Measurements from ENCODE around the gene PPP3CA. TPM values are rescaled to one million over a fixed set of nuclear protein-coding genes. Genes with fewer than 3 reads are reported as not detected.

PPP3CA gene
- total RNA-seq, 1 experiment from 2014 or later = 15.5 TPM

GRCh38 chr4:101141230-101141629 is 206.1 kb downstream of the PPP3CA start:
- Histone ChIP-seq H2AFZ (ENCODE audit: low read length) (no peak overlapping the region), H3K27ac (ENCODE audit: low read length) (no peak overlapping the region), H3K4me1 (ENCODE audit: insufficient read depth, low read length) (peaks cover 12% of the 10 kb centered on the region), H3K4me2 (ENCODE audit: low read length) (no peak overlapping the region), H3K9me2 (replicated peaks; ENCODE audit: low read length) (no peaks in the 10 kb centered on the region), H3K9ac (ENCODE audit: low read length) (no peak overlapping the region), H3K9me3 (ENCODE audit: low read length) (no peaks in the 10 kb centered on the region), H3K36me3 (ENCODE audit: low read depth, low read length) (no peaks in the 10 kb centered on the region), H3F3A (ENCODE audit: low read length, unreplicated experiment) (no peaks in the 10 kb centered on the region), H4K20me1 (ENCODE audit: low read length) (no peaks in the 10 kb centered on the region), H3K4me3 (ENCODE audit: low read length) (no peak overlapping the region), H3K79me2 (ENCODE audit: low read length) (no peaks in the 10 kb centered on the region), H3K27me3 (ENCODE audit: low read length) (no peaks in the 10 kb centered on the region)
- ATAC-seq (no peak), DNase-seq (no peak)
- CTCF ChIA-PET = no interaction called here
- no TSS peak for BruUV-seq (replicated peaks)
- intact Hi-C loops (cut with micrococcal nuclease) = no loop called here
- POLR2A ChIA-PET (ENCODE audit: unreplicated experiment) = no interaction called here
- TF ChIP-seq CTCF (conservative IDR thresholded peaks at IDR 0.05; ENCODE audit: low read depth, low read length) (no peak), EZH2 (IDR thresholded peaks at IDR 0.05; ENCODE audit: low read length, unreplicated experiment) (no peak), EZH2phosphoT487 (IDR thresholded peaks at IDR 0.05; ENCODE audit: borderline replicate concordance, low read length) (no peak)

- intact Hi-C loops (cut with micrococcal nuclease) = no loop called here
- Histone ChIP-seq H3K27me3 (ENCODE audit: low read length) (no peaks in the 10 kb centered on the region), H3K9me3 (ENCODE audit: low read length) (no peaks in the 10 kb centered on the region), H3K79me2 (ENCODE audit: low read length) (no peaks in the 10 kb centered on the region), H3K9me2 (replicated peaks; ENCODE audit: low read length) (no peaks in the 10 kb centered on the region), H3K36me3 (ENCODE audit: low read depth, low read length) (no peaks in the 10 kb centered on the region), H3K27ac (ENCODE audit: low read length) (no peak overlapping the region), H3K4me2 (ENCODE audit: low read length) (no peak overlapping the region), H3K4me3 (ENCODE audit: low read length) (no peak overlapping the region), H3F3A (ENCODE audit: low read length, unreplicated experiment) (no peaks in the 10 kb centered on the region), H3K4me1 (ENCODE audit: insufficient read depth, low read length) (peaks cover 12% of the 10 kb centered on the region), H3K9ac (ENCODE audit: low read length) (no peak overlapping the region), H2AFZ (ENCODE audit: low read length) (no peak overlapping the region), H4K20me1 (ENCODE audit: low read length) (no peaks in the 10 kb centered on the region)
- POLR2A ChIA-PET (ENCODE audit: unreplicated experiment) = no interaction called here
- no peak for DNase-seq
- BruUV-seq (replicated peaks) = no TSS peak
- ATAC-seq = peak; percentile 57; the same call in 1 of the 2 replicates
- CTCF ChIA-PET = no interaction called here
- TF ChIP-seq CTCF (conservative IDR thresholded peaks at IDR 0.05; ENCODE audit: low read depth, low read length) = no peak
- TF ChIP-seq EZH2phosphoT487 (IDR thresholded peaks at IDR 0.05; ENCODE audit: borderline replicate concordance, low read length) = no peak
- TF ChIP-seq EZH2 (IDR thresholded peaks at IDR 0.05; ENCODE audit: low read length, unreplicated experiment) = no peak
Observed at GRCh38 chr4:101140228-101140627, 207.1 kb downstream of the PPP3CA start.

- H3K9ac ChIP-seq (ENCODE audit: low read length) = peak overlapping the region; percentile 31; the same call in 1 of the 2 replicates
- intact Hi-C loops (cut with micrococcal nuclease) = no loop called here
- ChIA-PET CTCF (no interaction called here), POLR2A (ENCODE audit: unreplicated experiment) (no interaction called here)
- TF ChIP-seq EZH2 (IDR thresholded peaks at IDR 0.05; ENCODE audit: low read length, unreplicated experiment) (no peak), EZH2phosphoT487 (IDR thresholded peaks at IDR 0.05; ENCODE audit: borderline replicate concordance, low read length) (no peak), CTCF (conservative IDR thresholded peaks at IDR 0.05; ENCODE audit: low read depth, low read length) (no peak)
- no peaks in the 10 kb centered on the region for H3F3A ChIP-seq (ENCODE audit: low read length, unreplicated experiment)
- H3K79me2 ChIP-seq (ENCODE audit: low read length) = no peaks in the 10 kb centered on the region
- ATAC-seq (peak; percentile 61), DNase-seq (peak; percentile 11)
- no peaks in the 10 kb centered on the region for H3K27me3 ChIP-seq (ENCODE audit: low read length)
- H3K9me2 ChIP-seq (replicated peaks; ENCODE audit: low read length) = no peaks in the 10 kb centered on the region
- peak overlapping the region; percentile 68 for H3K27ac ChIP-seq (ENCODE audit: low read length)
- no peak overlapping the region for H2AFZ ChIP-seq (ENCODE audit: low read length)
- H4K20me1 ChIP-seq (ENCODE audit: low read length) = no peaks in the 10 kb centered on the region
- 0 out of 2 replicates have a peak overlapping the region, but pooled peaks have one; percentile 16 for H3K4me2 ChIP-seq (ENCODE audit: low read length)
- no peaks in the 10 kb centered on the region for H3K36me3 ChIP-seq (ENCODE audit: low read depth, low read length)
- H3K4me1 ChIP-seq (ENCODE audit: insufficient read depth, low read length) = peaks cover 12% of the 10 kb centered on the region
- no peaks in the 10 kb centered on the region for H3K9me3 ChIP-seq (ENCODE audit: low read length)
- BruUV-seq (replicated peaks) = no TSS peak
- H3K4me3 ChIP-seq (ENCODE audit: low read length) = no peak overlapping the region
Observed at GRCh38 chr4:101136373-101137370, 210.7 kb downstream of the PPP3CA start.
